Putamen (tissue), 1 donor: ENCODE measurements around the gene SCLY.
"Not testable (repeated sequence)": the region's sequence is repeated elsewhere in the genome, so short reads cannot be mapped to it uniquely, and the experiment has no call there.

Experiments used
- DNase-seq: peaks from one replicate; pipeline ENCODE4 v3.0.0-alpha.2; 2016; ENCODE audit warnings: low spot score

Gene SCLY, protein sequence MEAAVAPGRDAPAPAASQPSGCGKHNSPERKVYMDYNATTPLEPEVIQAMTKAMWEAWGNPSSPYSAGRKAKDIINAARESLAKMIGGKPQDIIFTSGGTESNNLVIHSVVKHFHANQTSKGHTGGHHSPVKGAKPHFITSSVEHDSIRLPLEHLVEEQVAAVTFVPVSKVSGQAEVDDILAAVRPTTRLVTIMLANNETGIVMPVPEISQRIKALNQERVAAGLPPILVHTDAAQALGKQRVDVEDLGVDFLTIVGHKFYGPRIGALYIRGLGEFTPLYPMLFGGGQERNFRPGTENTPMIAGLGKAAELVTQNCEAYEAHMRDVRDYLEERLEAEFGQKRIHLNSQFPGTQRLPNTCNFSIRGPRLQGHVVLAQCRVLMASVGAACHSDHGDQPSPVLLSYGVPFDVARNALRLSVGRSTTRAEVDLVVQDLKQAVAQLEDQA

DNA sequence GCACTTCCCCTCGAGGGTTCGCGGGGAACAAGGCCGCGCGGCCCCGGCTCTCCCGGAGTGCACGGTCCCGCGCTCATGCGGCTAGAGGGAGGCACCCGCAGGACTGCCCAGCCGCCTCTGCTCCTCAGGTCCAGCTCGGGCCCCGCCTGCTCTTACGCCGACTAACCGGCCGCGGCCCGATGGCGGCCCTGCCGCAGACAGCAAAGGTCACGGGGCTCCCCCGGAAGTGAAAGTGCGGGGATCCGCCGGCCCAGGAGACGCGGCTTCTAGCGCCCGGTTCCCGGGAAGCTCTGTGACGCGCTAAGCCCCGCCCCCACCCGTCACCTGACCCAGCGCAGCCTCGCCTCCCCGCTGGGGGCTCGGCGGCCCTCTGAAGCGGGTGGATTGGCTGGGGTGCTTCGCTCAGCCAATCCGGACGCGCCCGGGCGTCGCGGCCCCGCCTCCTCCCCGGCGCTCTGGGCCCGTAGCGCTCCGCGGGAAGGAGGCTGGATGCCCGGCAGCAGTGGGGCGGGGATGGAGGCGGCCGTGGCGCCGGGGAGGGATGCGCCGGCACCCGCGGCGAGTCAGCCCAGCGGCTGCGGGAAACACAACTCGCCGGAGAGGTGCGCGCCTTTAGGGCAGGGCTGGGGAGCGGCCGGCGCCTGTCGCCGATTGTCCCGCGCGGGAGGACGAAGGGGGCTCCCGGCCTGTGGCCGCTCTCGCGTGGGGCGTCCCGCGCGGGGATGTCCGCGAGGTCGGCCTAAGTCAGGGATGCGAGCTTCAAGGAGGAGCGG is at the start of gene SCLY:
SCLY (plus strand) TSS at position 460 of the 773 bp plus-strand sequence; CDS start at position 514, 54 bp downstream.
- DNase-seq: peak; percentile 99

DNA sequence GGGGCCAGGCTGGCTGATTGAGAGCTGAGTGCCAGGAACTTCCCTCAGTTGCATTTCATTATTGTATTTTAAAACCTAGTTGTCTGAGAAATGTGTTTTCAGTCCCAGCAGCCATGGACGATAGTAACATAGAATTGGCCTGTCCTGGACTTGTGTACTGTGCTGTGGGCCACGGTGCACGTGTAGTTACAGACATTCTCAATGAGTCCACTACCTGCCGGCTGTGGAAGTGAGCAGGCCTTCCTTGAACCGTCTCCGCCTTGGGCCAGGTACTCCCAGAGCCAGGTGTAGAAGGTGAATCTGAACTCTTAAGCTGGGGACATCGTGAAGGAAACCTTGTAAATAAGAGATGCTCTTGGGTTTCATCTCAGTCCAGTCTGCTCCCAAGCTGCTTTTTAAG is 47.0 kb upstream of the SCLY start:
- DNase-seq: no peak

DNA sequence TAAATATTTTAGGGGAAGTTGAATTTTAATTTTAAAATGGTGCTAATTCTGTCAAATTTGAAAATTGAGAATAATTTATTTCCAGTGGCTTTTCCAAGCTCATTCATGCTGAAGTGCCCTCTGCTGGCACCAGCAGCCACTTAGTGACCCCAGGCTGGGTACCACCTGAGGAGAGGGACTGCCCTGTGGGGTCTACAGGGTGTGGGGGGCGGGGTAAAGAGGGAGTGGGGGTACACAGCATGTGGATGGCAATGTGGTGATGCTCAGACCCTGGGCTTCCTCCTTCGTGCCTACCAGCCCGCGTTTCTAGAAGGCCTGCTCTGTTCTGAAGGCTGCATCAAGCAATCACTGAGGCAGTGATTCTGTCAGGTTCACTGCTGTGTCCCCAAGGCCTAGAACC is 45.1 kb upstream of the SCLY start:
- no peak for DNase-seq

DNA sequence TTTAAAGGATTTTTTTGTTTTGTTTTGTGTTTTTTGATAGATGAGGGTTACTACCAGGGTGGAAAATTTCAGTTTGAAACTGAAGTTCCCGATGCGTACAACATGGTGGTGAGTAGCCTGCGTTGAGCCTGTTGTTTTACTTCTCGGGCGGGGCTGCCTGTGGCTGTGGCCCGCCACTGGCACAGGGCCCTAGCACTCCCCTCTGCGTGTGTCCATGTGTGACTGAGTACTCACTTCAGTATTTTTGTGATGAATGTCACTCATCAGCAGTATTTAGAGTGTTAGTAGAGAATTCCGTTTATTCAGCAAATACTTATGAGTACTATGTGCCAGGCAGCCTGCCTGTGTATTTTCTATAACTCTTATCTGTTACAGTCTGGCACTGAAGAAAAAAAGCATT is 44.3 kb upstream of the SCLY start:
- DNase-seq: no peak

DNA sequence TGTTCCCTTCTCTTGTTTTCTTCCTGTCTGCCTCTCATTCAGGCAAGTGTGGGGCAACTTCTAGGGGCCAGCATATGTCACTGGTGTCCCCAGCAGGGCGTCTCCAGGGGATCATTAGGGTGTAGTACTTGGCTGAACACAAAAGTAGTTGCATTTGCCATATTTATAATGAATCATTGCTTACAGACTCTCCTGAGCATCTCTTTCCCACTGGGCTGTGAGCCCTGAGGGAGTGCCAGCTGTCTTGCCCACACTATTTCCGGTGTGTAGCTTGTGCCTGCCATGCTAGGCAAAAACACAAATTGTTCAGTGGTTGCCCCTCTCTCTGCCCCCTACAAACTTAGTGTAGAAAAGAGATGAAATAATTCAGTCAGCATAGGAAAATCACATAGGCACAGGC is 40.8 kb upstream of the SCLY start:
- no peak for DNase-seq

DNA sequence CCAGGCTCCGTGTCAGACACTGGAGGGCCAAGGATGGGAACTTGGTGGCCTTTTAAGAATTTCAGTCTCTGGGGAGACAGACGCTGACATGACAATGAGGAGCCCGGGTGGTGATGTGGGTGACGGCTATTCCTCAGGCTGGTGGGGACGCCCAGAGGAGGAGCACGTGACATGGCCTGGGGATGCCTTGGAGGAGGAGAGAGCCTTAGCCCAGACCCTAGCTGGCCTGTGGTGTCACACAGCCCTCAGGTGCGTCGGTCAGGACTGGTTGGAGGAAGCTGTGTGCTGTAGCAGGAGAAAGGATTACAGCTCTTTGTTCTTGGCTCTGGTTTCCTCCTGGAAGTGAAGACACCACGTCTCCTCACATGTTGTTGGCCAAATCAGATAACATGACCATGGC is 40.0 kb upstream of the SCLY start:
- DNase-seq: no peak

DNA sequence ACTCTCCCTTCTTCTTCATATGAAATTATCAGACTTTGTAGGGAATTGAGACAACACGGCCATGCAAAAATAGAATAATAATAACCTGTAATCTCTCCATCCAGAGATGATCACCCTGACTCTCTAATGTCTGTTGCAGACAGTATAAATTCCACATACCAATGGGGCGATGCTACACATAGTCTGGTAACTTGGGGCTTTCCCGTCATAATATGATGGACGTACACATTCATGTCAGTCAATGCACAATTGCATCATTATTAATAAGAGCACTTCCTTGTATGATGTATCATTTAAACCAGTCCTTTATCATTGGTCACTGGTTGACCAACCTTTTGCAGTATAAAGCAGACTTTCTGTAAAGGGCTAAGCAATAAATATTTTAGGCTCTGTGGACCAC is 39.5 kb upstream of the SCLY start:
- DNase-seq: no peak

DNA sequence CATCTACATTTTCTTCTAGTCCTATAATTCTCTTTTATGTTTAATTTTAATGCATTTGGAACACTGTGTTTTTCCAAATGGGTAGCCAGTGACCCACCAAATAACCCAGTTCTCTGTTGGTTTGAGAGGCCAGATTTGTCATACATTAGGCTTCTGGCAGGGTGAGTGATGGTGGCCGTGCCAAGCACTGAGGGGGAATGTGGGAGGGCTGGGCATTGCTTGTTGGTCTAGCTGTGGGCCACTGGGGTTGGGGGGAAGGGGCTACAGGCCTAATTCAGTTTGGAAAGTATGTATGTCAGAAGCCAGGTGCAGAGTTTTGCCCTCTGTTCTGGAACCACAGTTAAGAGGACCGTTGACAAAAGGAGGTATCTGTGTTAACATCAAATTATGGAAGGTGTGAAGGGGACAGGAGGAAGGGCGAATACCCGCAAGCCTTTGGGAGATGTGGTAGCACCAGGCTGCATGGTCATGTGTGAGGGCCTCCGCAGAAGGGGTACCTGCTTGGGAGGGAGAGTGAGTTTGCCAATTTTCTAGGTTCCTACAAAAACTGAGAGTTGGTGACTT is 38.1 kb upstream of the SCLY start:
- no peak for DNase-seq

DNA sequence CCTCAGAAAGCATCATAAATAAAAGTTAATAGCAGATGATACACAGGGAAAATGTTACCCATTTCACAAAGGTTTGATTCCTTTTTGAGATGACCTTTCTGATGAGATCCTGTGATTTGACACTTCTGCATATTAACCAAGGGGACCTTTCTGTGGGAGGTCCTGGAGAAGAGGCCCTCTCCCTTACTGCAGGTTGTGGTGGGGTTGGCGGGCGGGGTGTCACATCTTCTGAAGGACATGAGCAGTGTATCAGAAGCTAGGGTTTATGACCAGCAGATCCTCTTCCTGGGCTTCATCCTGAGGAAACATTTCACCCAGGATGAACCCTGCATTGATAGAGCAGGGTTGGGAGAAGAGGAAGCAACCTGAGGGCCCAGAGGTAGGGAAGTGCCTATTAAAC is 37.2 kb upstream of the SCLY start:
- DNase-seq: no peak

DNA sequence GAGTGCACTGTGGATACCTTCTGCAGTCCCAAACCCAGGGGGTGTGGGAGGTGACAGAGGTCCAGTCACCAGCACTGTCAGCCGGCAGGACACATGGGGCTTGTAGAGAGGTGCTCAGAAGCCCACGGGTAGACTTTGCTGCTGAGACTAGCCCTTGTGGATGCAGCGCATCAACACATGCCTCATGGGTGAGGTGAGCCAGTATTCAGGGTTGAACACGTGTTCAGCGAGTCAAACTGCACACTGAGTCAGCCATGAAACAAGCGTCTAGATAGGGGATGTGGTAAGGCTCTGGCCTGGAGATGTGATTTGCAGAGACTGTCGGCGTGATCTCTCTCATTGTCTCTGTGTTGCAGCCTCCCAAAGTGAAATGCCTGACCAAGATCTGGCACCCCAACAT is 35.8 kb upstream of the SCLY start:
- DNase-seq: no peak

DNA sequence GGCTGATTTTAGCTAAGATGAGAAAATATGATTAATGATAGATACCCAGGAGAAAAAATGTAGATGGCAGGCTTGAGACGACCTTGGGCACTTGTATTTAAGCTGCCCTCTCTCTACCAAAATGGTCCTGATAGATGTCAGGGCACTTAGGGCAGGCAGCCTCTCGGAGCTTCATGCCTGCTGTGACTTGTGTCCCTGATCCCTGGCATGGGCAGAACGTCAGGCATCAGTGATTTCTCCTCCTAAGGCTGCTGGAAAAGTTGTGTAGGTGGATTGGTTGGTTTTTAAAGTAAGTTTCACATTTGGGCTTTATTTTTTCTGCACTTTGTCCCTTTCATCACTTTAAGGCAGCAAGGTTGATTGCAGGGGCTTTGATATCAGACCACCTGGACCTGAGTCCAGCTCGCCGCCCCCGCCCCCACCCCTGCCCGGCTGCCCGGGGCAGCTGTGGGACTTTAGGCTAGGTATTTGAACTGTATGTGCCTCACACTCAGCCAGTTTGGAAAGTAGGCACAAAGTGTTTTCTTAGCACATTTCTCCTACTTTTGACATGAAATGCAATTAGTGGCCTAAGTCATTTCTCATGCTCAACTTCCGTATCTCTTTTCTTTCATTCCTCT is 35.0 kb upstream of the SCLY start:
- no peak for DNase-seq

DNA sequence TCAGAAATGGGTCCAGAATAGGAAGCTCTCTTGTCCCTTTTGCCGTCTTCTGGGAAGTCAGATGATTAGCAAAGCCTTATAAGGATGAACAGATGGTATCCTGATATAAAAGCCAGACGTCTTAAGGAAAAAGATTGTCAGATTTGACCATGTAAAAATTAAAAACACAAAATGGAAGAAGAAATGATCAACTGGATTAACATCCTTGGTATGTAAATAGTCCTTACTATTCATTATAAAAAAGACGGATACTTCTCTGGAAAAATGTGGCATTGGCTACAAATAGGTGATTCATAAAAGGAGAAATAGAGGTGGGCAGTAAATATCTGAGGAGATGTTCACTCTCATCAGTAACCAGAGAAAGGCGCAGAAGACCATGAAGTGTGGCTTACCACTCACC is 33.7 kb upstream of the SCLY start:
- no peak for DNase-seq

DNA sequence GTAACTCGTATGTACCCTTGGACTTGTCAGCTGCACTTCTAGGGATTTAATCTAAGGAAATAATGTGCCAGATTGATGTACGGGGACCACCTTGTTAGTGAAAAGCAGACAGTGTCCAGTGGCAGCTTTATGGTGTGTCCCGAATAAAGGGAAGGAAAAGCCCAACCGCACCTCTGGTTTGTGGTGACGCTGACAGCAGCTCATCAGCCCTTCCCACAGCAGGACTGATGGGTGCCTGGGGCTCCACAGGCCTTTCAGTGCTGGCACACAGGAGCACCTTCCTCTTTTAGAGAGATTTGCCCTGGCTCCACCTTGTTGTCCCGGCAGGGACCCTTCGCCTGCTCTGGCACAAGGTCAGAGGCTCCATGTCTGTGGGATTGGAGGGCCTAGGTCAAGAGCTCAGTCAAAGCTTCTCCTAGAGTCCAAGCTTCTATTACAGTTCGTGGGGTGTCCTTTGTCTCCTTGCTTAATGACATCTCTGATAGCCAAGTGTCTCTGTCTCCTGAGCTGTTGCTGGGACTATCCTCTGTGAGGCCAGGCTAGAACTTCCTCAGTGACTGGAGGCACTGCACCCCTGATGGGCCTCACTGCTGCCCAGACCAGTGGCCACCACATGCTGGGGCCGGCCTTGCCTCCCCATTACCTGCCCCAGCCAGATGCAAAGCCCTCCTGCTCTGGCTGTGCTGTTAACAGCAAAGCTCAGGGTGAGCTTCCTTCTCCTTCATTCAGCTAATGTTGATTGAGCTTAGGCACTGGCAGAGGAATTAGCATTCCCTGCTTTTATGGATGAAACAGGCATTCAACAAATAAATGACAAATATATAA is 33.0 kb upstream of the SCLY start:
- no peak for DNase-seq

DNA sequence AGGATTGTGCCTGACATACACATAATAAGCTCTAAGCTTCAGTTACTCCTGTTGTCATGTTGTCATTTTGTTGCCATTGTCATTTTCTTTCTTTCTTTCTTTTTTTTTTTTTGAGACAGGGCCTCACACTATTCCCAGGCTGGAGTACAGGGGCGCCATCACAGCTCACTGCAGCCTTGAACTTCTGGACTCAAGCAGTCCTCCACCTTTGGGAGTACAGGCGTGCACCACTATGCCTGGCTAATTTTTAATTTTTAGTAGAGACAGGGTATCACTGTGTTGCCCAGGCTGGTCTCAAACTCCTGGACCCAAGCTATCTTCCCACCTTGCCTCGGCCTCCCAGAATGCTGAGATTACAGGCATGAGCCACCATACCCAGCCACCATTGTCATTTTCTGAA is 30.9 kb upstream of the SCLY start:
- no peak for DNase-seq

DNA sequence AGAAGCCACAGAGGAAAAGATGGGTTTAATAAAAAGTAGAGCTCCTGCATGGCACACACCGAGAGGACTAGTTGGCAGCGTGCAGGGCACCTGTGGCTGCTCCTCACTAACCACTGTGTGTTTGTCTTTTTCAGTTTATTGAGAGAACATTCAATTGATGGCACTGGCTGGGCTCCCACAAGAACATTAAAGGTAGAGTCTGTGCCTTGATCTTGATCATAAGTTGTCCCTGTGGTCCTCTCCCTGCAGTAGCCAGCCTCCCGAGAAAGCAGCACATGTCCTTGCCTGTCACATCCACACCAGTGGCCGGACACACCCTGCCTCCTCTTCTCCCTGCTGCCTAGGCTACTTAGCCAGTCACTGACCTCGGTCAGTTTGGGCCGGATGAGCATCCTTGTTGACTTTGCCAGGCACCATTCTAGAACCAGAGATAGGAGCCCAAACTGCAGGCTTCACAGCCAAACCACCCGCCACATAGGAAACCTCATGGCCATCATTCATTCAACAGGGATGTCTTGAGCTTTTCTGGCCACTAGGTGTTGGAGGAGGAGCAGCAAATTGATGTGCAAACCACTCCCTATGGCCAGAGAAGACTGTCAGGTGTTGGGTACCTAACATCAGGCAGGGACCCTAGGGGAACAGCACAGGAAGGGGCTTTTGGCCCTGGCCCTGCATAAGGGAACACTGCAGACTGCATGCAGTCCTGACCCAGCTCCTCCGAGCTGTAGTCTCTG is 30.2 kb upstream of the SCLY start:
- DNase-seq: no peak

DNA sequence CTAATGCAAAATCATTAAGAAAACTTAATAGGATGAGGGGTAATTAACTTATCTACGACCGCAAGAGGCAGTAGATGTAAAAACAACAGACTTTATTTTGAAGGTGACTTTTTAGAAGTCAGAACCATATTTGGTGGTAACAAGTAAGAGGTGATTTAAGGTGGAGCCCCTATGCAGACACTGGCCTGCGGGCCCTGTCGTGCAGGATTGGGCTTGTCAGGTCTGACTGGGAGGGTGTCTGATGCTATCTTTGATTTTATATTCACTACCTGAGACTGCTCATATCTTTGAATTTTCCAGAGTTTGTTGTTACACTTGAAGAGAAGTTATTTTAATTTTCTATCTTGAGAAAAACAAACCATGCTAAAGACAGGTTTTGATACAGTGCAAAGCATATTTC is 29.1 kb upstream of the SCLY start:
- no peak for DNase-seq

DNA sequence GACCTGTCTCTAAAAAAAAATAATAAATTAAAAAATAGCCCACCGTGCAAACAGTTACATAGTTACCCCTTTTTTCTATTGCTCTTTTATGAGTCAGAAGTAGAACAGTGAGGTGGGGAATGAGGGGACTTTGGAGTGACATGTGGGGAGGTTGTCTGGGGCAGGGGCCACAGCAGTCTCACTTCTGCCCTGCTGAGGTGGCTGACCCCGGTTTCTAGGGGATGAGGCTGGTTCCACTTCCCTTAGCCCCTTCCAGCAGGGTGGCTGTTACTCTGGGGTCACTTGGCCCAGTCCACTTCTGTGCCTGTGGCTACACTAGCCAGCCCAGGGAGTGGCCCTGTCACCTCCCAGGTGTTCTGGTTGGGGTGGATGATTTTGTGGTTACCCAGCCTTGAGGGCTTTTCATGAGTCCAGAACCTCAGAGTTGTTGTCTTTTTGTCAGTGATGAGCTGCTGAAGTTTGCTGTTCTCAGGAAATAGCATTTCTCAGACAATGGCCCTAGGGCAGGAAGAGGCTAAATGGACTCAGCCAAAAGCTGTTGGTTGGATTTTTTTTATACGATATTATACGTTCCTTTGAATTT is 28.0 kb upstream of the SCLY start:
- no peak for DNase-seq

DNA sequence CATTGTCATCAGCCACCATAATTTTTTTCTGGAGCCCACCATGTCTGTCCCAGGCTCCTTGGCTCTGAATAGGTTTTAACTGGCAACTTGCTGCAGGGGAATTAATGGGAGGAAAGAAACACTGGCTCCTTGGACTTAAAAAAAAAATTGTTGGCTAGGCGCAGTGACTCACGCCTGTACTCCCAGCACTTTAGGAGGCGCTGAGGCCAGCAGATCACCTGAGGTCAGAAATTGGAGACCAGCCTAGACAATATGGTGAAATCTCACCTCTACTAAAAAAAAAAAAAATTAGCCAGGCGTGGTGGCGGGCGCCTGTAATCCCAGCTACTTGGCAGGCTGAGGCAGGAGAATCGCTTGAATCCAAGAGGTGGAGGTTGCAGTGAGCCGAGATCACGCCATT is 26.8 kb upstream of the SCLY start:
- DNase-seq: not testable (repeated sequence)

DNA sequence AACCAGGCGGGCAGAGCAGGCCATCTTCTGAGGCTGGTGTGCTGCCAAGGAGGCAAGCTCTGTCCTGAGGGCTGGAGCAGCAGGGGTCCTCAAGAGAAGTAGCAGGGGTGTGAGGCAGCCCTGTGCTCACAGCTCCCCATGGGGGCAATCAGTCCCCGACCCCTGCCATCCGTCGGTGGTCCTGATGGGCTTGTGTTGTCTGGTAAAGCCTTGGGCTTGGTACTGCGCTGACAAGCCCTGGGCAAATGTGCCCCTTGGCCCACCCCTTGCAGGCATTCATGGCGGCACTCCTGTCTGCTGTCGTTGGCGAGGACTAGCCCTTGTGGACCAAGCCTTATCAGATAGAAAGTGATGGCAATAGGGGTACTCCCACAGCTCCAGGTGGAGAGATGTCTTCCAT is 22.6 kb upstream of the SCLY start:
- DNase-seq: no peak

DNA sequence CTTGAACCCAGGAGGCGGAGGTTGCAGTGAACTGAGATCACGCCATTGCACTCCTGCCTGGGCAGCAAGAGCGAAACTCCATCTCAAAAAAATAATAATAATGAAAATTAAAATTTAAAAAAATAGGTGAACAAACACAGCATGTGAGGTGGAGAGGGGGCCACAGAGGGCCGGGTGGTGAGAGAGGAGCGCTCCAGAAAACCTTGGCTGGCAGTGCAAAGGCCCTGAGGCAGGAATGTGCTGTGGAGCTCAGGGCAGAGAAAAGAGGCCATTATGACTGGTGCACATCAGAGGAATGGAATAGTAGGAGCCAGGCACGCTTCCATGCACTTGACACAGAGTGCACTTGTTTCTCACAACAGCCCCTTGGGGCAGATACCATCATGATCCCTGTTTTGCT is 21.6 kb upstream of the SCLY start:
- no peak for DNase-seq

DNA sequence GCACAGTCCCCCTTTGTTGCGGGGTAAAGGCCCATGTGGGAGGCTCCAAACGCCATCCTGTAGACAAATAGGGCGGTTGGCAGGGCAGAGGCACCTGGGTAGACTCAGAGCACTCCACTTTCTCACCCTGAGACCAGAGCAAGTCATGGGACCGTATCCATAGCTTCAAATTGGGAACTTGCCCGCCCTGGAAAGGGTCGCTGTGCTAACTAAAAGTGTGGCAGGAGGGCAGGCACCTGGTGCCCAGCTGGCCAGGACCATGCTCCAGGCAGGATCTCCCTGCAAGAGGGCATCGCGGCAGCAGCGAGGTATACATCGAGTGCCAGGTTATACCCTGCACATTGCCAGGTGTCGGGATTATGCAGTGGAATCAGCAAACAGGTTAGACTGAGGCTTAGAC is 20.8 kb upstream of the SCLY start:
- no peak for DNase-seq
